SK-MEL-5 (cell line): ENCODE results near the gene RPS6KA2. TPM values are rescaled to one million over a fixed set of nuclear protein-coding genes. Genes with fewer than 3 reads are reported as not detected.

Experiments used
- small RNA-seq, 2 experiments: library from RNA; depleted of rRNA; stranded (forward); fragments of <200 nt; gene quantifications; one replicate each; pipeline ENCODE3, GENCODE V24; 2014
- total RNA-seq: library from RNA; depleted of rRNA; stranded (reverse); fragments of >200 nt; shearing (Covaris generic); gene quantifications from 2 replicates; pipeline ENCODE4 v1.2.3, GENCODE V29; 2014; rRNA removed

Gene RPS6KA2
- total RNA-seq, 1 experiment from 2014 or later, result 2.1 TPM

Small RNA genes lying within 50 kb of the gene (small RNA-seq; reads per million reads assigned to genes)
- gene MIR1913, result 0 to 0.05 reads per million in 2 experiments

Other genes with a start within 250 kb of the RPS6KA2 start
- gene MPC1, start 244.3 kb downstream of the RPS6KA2 start, total RNA-seq, result 30.3 and 34.6 TPM in 2 replicates
- gene RAMACL, start 40.6 kb downstream of the RPS6KA2 start, total RNA-seq, result 0.08 and 0.18 TPM in 2 replicates